Fibroblast of lung (primary cell): ENCODE data around the gene LALBA. TPM values are rescaled to one million over a fixed set of nuclear protein-coding genes. Genes with fewer than 3 reads are reported as not detected.
"Not testable (repeated sequence)": the region's sequence is repeated elsewhere in the genome, so short reads cannot be mapped to it uniquely, and the experiment has no call there.

Experiments used
- DNase-seq, 2 donors: peaks; one replicate each; pipeline versions ENCODE4 v3.0.0 to v3.0.0-alpha.2; 2010; ENCODE audit warnings: low read depth in 2 of 2
- H2AFZ ChIP-seq: 2 replicates; pipeline ENCODE4 v1.5.1; 2012; ENCODE audit warnings: low read length, control low read depth, inconsistent platforms
- H3K27ac ChIP-seq: 2 replicates; pipeline ENCODE4 v1.5.1; 2011; ENCODE audit warnings: low read length, control low read depth; ENCODE audit not compliant: insufficient read depth
- H3K27me3 ChIP-seq: 2 replicates; pipeline ENCODE4 v1.5.1; 2011; ENCODE audit warnings: mild to moderate bottlenecking, low read length; ENCODE audit not compliant: control insufficient read depth, insufficient read depth
- H3K36me3 ChIP-seq: 2 replicates; pipeline ENCODE4 v1.5.1; 2011; ENCODE audit warnings: low read length; ENCODE audit not compliant: control insufficient read depth, insufficient read depth
- H3K4me1 ChIP-seq: 2 replicates; pipeline ENCODE4 v1.5.1; 2011; ENCODE audit warnings: low read length; ENCODE audit not compliant: control insufficient read depth, insufficient read depth; ENCODE audit errors: extremely low read depth
- H3K4me2 ChIP-seq: 2 replicates; pipeline ENCODE4 v1.5.1; 2011; ENCODE audit warnings: low read length, control low read depth; ENCODE audit not compliant: insufficient read depth; ENCODE audit errors: extremely low read depth
- H3K4me3 ChIP-seq, 4 experiments: fragments of 200-600 bp in 1 of 4; sonication (generic) in 1 of 4; replicated peaks in 1 of 4; 2 replicates each; pipeline ENCODE4 v1.5.1; 2011 to 2016; ENCODE audit warnings: low read length in 4 of 4, low read depth in 3 of 4, mild to moderate bottlenecking in 3 of 4, control low read depth in 2 of 4, inconsistent platforms in 1 of 4, mixed read lengths in 1 of 4; ENCODE audit not compliant: insufficient read depth in 1 of 4; ENCODE audit errors: control extremely low read depth in 1 of 4
- H3K79me2 ChIP-seq: 2 replicates; pipeline ENCODE4 v1.5.1; 2012; ENCODE audit warnings: mild to moderate bottlenecking, low read length, inconsistent platforms; ENCODE audit not compliant: control insufficient read depth, insufficient read depth
- H3K9ac ChIP-seq: 2 replicates; pipeline ENCODE4 v1.5.1; 2011; ENCODE audit warnings: mild to moderate bottlenecking, low read length, control low read depth; ENCODE audit not compliant: insufficient read depth
- H3K9me3 ChIP-seq: 2 replicates; pipeline ENCODE4 v1.5.1; 2012; ENCODE audit warnings: low read depth, low read length; ENCODE audit not compliant: control insufficient read depth, insufficient read depth
- H4K20me1 ChIP-seq: 2 replicates; pipeline ENCODE4 v1.5.1; 2011; ENCODE audit warnings: low read length; ENCODE audit not compliant: control insufficient read depth, insufficient read depth; ENCODE audit errors: extremely low read depth
- CTCF ChIP-seq, 2 donors: IDR thresholded peaks in 1 of 2; conservative IDR thresholded peaks in 1 of 2; 1 replicate in 1 of 2; 2 replicates in 1 of 2; pipeline ENCODE4 v1.5.1; 2011 to 2012; ENCODE audit warnings: low read length in 2 of 2, control low read depth in 1 of 2, inconsistent platforms in 1 of 2, low read depth in 1 of 2, mild to moderate bottlenecking in 1 of 2
- EZH2 ChIP-seq: IDR thresholded peaks from 2 replicates; pipeline ENCODE4 v1.5.1; 2012; ENCODE audit warnings: low read length, control low read depth, mild to moderate bottlenecking; ENCODE audit errors: missing control alignments
- polyA plus RNA-seq, 2 donors: library from polyadenylated mRNA; depleted of rRNA in 1 of 2; stranded (reverse) in 1 of 2; unstranded in 1 of 2; fragments of >200 nt; gene quantifications; 2 replicates each; pipeline ENCODE4 v1.2.1, GENCODE V29; 2011 to 2012; ENCODE audit warnings: missing spikeins in 1 of 2
- total RNA-seq: library from RNA; depleted of rRNA; stranded (reverse); fragments of >200 nt; gene quantifications from 2 replicates; pipeline ENCODE4 v1.2.1, GENCODE V29; 2014

LALBA gene
- total and polyA plus RNA-seq, 2 donors (not counting 1 experiment from before 2014, with no cell fraction given), result not detected

GRCh38 chr12:48525332-48525731, 44.5 kb downstream of the LALBA start, which contains the start of gene OR8S1:
TSS of gene OR8S1 (plus strand) at chr12:48525632. CDS start at chr12:48525632, 0 bp downstream.
- Histone ChIP-seq H2AFZ (no peak within 1 kb of the TSS), H4K20me1 (no peaks in the 10 kb centered on the region), H3K27ac (no peak within 1 kb of the TSS), H3K4me2 (no peak within 1 kb of the TSS), H3K79me2 (no peaks in the 10 kb centered on the region), H3K36me3 (no peaks in the 10 kb centered on the region), H3K9ac (no peak within 1 kb of the TSS), H3K9me3 (no peaks in the 10 kb centered on the region), H3K4me3 (no peak within 1 kb of the TSS), H3K4me1 (no peaks in the 10 kb centered on the region), H3K27me3 (no peaks in the 10 kb centered on the region)
- no peak for DNase-seq
- TF ChIP-seq CTCF (conservative IDR thresholded peaks at IDR 0.05 in 1 of 2, IDR thresholded peaks at IDR 0.05 in 1 of 2; ENCODE audit: low read depth in 1 of 2, low read length in 2 of 2) (no peak), EZH2 (no peak)

GRCh38 chr12:48520381-48520780, 49.5 kb downstream of the LALBA start:
- not testable (repeated sequence) for H3K9ac ChIP-seq, DNase-seq, H3K79me2 ChIP-seq, H2AFZ ChIP-seq, H4K20me1 ChIP-seq, H3K27ac ChIP-seq, H3K4me2 ChIP-seq, H3K36me3 ChIP-seq, H3K27me3 ChIP-seq, H3K4me1 ChIP-seq, H3K4me3 ChIP-seq, H3K9me3 ChIP-seq

Other genes with a start within 250 kb of the LALBA start
- 8.1 and 8.5 TPM in 2 replicates for gene ZNF641, start 219.1 kb downstream of the LALBA start, total RNA-seq
- gene ZNF641, start 219.1 kb downstream of the LALBA start, polyA plus RNA-seq, result 3.2 and 4.2 TPM in 2 replicates
- not detected in 2 replicates for gene ANP32D, start 97.5 kb downstream of the LALBA start, total RNA-seq
- gene ANP32D, start 97.5 kb downstream of the LALBA start, polyA plus RNA-seq, result not detected in 2 replicates
- gene C12orf54, start 87.5 kb downstream of the LALBA start, total RNA-seq, result not detected in 2 replicates
- gene C12orf54, start 87.5 kb downstream of the LALBA start, polyA plus RNA-seq, result not detected in 2 replicates
- not detected in 2 replicates for gene OR8S1, start 44.4 kb downstream of the LALBA start, total RNA-seq
- gene OR8S1, start 44.4 kb downstream of the LALBA start, polyA plus RNA-seq, result not detected in 2 replicates
- gene KANSL2, start 112.2 kb upstream of the LALBA start, total RNA-seq, result 51.2 and 60.4 TPM in 2 replicates
- gene KANSL2, start 112.2 kb upstream of the LALBA start, polyA plus RNA-seq, result 38.8 and 43.9 TPM in 2 replicates
- gene CCNT1, start 146.7 kb upstream of the LALBA start, total RNA-seq, result 21.6 and 24.6 TPM in 2 replicates
- 15.5 and 20.4 TPM in 2 replicates for gene CCNT1, start 146.7 kb upstream of the LALBA start, polyA plus RNA-seq
- 34.7 and 53.2 TPM in 2 replicates for gene ADCY6, start 219.0 kb upstream of the LALBA start, total RNA-seq
- gene ADCY6, start 219.0 kb upstream of the LALBA start, polyA plus RNA-seq, result 14.4 and 27.4 TPM in 2 replicates
- 18.5 and 28.4 TPM in 2 replicates for gene CACNB3, start 248.4 kb upstream of the LALBA start, total RNA-seq
- gene CACNB3, start 248.4 kb upstream of the LALBA start, polyA plus RNA-seq, result 40.6 and 46.2 TPM in 2 replicates